Muscle of arm (tissue), 12 donors: ENCODE data around the gene NEURL1B. TPM values are rescaled to one million over a fixed set of nuclear protein-coding genes. Genes with fewer than 3 reads are reported as not detected.
"Not testable (repeated sequence)": the region's sequence is repeated elsewhere in the genome, so short reads cannot be mapped to it uniquely, and the experiment has no call there.

Source experiments
- DNase-seq: peaks from one replicate; pipeline ENCODE4 v3.0.0-alpha.2; 2013
- polyA plus RNA-seq, 12 donors: library from polyadenylated mRNA; unstranded; fragments of 120-200 nt; gene quantifications; one replicate each; pipeline ENCODE4 v1.2.1, GENCODE V29; 2013; ENCODE audit not compliant: insufficient read length in 12 of 12

Gene NEURL1B
- polyA plus RNA-seq, 12 donors: 24.0 to 43.7 (median 35.4) TPM; not detected in 1

DNA sequence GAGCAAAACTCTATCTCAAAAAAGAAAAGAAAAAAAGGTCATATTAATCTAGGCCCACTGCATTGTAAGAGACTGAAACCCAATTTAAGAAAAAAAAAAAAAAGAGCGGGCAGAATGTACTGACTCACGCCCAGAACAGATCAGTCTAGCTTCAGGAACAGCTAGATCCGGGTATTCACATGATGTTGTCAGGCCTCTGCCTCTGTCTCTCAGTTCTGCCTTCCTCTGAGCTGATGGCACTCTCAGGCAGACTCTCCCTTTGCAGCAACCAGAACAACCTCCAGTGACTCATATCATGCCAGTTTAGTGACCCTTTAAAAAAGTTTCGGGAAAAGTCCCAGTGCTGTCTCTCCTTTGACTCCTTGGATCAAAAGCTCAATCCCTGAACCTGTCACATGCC lies 53.0 kb downstream of the NEURL1B start:
- no peak for DNase-seq

DNA sequence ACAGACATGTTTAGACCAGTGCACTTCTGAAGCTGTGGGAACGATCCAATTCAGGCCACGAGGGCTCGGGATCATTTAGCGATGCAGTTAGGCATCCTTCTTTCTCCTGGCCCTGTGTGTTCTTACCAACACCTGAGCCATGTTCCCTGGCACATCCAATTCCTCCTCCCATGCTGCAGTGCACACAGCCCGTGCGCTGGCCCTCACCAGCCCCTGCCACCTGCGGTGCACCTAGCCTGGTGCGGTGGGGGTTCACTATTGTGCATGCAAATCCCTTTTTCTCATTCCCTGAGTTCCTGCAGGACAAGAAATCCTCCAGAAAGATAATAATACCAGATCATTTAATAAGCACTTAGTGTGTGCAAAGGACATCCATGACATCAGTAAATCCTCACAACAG lies 53.5 kb downstream of the NEURL1B start:
- DNase-seq: no peak

DNA sequence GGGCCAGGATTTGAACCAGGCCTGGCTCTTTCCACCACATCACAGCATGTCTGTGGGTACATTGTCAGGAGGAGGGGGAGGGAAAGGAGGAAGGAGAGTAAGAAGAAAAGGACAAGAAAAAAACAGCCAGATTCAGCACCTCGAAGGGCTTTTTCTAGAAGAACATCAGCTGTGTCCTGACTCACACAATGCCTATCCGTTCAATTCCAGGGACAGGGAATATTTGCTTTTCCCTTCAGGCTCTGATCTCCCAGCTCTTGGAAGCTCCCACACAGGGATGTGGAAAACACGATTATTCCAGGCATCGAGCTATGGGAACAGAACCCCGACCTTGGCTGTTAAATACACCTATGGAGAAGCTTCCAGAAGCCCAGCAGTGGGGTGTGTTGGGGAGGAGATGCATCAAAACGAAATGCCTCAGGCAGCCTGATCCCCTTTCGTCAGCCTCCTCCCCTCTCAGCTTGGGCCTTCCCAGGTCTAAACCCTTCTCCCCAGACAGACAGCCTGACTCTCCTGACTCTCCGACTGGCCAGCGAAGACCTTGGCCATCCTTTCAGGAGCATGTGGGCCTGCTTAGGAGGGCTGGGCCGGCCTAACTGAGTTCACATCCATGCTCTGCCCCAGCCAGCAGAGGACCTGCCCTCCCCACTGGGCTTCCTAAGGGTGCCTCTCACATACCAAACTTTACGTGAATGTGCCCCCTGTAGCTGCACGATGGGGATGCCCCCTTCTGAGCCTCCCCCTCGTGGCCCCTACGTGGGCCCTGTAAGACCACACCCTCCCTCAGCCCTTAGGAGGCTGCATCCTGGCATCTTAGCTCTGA lies 54.4 kb downstream of the NEURL1B start:
- no peak for DNase-seq

DNA sequence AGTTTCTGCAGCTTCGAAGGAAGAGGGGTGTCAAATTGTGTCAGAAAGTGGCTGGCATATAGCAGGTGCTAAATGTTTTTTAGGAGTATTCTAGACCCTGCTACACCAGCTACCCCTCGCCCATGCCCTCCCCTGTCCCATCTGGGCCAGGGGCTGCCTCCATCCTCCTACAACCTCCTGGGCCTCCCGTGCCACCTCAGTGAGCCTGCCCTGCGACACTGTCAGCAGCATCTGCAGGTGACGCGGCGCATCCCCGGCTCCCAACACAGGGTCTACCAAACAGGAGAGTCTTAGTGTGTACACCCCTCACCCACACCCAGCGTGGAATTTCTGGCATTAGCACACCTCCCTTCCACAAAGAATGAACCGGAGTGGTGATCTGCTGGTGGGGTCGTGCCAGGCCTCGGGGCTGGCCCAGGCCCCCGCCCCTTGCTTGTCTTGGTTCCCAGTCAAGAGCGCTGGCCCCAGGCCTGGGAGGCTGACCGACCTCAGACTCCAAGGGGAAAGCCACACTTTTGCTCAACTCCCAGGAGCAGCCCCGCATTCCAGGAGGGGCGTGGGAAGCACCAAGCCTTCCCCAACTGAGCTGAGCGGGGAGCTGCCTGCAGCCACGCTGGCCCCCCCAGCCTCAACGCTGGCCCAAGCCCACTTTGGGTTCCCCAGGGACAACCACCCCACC lies 55.2 kb downstream of the NEURL1B start:
- no peak for DNase-seq

DNA sequence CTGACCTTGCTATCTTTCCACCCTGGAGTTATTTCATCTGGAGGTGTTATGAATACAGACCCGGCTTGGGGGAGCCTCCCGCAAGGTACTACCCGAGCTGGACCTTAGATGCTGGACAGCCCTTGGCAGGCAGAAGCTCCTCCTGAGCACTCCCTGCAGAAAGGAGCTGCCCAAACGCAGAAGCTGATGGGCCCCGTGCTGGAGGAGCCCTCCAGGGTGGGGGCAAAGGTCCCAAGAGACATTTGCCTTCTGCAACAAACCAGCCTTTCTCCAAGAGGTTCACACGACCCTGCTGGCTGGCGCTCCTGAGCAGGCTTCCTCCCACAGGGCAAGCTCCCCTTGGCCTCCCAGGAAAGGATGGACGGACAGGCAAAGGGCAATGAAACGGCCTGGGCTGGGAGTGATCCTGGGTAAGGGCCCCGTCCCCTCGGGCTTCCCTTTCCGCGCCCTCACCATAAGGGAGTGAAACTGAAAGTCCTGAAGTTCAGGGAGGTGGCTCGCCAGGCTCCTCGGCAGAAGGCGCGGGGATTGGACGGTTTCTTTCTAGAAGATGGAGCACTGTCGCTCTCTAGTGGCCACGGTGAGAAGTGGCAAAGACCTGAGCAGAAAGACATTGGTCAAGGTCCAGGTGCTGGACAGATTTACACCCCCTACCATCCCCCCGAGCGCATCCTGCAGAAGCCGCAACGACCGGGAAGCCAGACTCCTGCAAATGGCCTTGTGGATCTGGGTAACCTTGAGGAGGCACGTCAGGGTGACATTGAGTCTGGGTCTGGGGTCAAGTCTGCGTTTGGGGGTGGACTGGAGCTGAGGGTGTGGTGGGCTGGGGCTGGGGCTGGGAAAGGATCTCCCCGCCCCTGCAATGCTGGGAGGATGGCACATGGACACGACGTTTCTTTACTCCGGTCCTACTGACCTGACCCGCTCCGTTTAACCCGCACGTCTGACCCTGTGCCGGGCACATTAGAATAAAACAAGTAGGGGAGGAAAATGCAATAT lies 56.4 kb downstream of the NEURL1B start:
- DNase-seq: peak; percentile 92

DNA sequence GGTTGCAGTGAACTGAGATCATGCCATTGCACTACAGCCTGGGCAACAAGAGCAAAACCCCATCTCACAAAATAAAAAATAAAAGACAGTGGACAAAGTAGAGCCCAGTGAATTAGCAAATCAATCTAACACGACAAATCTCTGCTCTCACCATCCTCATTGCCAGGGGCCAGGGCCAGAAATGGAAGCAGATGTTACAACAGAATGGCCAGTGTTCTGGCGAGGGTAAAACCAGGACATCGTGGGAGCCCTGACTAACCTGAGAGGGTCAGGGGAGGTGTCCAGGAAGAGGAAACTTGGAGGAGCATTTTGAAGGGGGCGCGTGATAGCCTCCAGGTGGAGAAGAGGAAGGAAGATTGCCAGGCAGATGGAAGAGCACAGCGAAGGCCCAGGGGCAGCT lies 58.4 kb downstream of the NEURL1B start:
- no peak for DNase-seq

DNA sequence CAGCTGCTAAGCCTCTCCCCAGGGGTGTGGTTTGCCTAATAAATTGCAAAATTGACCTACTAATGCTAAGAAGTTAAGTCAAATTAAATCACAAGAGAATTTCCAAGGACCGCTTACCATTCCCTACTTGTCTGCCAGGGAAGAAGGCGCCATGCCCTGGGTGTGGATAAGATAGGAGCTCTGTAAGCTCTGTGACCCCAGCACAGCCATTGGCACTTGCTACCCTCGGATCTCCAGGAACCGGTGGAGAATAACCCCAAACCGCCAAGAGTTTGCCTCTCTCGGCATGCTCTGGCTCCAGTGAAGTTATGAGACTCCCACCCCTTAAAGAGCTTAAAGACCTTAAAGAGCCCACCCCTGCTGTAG lies 58.9 kb downstream of the NEURL1B start:
- DNase-seq: no peak

DNA sequence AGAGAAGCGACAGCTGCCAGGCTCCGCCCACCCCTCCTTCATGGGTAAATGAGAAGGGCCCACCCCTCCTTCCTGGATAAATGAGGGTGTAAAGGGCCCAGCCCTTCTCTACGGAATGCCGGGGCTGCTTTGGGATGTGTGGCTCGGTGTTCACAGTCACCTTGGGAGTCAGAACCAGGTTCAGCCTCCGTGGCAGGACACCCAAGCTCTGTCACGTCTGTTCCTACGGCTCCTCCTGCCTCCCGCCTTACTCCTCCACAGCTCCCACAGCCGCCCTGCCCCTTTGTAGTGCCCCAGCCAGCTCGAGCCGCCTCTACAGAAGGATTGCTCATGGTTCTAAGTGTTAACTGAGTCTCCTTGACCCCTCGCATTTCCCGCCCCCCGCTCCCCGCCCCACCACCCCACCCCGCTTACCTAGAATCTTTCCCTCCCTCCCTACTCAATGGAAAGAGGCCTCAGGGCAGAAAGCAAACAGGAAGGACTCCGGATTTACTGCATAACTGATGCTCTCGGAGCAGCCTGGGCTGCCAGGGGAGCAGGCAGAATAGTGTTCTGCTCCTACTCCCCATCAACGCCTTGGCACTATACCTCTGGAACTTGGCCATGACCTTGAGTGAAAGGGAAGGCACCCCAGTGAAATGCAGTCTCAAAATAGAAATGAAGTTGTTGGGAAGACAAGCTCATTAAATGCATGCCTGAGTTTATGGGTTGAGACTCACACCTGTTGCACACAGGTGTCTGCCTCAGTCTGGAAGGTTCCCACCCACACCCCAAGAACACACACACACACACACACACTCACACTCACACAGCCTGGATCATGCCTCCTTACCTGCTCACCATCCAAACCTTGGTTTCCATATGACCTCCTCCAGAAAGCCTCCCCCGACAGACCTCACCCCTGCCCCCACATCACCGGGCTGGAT lies 59.6 kb downstream of the NEURL1B start:
- DNase-seq: no peak

DNA sequence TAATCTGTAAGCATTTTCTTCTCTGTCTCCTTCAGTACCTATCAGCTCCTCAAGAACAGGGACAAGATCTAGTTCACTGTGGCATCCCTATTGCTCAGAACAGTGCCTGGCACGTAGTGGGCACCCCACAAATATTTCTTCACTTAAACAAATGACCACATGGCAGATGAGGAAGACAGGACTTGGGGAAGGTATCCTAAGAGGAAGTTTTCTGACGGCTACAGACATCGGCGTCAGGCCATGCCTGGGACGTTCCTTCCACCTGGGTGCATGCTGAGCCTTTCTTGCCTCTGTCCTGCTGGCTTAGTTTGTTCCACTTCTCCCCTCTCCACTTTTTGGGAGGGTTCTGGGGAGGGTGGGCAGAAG lies 60.2 kb downstream of the NEURL1B start:
- DNase-seq: no peak

DNA sequence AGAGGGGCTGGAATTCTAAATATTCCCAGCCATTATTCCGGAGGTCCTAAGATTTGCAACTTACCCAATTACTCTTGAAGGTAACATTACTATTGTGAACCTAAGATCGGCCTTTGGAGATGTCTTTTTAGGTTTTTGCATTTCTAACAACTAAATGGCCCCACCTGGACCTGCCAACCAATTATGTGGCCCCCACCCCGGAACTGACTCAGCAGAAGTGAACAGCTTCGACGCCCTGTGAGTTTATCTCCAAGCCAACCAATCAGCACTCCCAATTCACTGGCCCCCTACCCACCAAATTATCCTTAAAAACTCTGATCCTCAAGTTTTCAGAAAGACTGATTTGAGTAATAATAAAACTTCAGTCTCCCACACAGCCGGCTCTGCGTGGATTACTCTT lies 62.9 kb downstream of the NEURL1B start:
- no peak for DNase-seq

DNA sequence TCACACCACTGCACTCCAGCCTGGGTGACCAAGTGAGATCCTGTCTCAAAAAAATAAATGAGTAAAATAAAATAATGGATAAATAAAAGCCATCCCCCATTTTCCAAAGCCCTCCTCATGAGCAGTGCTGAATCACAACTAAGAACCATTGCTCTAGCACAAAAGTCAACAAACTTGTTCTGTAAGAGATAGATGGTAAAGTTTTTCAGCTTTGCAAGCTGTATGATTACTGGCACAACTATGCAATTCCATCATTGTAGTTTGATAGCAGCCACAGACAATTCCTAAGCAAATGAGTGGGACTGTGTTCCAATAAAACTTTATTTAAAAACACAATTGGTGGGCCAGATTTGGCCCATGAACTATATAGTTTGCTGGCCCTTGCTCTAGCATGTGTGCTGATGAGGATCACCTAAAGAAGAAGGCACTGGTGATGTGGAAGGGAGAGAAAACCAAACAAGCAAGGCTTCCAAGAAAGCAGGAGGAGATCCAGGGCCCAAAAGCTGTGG lies 64.6 kb downstream of the NEURL1B start:
- no peak for DNase-seq

DNA sequence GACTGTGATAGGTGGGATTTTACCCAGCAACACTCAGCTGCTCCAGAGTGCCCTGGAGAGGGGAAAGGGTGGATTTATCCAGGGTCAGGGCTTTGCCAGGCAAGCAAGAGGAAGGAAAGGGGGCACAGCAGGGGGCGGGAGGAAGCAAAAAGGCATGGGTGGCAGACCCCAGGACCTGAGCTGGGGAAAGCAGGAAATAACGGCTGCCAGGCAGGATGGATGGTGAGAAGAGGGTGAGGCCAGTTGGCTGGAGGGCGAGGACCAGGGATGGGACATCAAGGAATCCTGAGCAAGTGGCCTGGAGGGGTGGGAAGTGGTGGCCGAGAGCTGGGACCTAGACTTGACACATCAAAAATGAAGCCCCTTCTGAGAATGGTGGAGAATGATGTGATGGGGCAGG lies 65.7 kb downstream of the NEURL1B start:
- DNase-seq: no peak

DNA sequence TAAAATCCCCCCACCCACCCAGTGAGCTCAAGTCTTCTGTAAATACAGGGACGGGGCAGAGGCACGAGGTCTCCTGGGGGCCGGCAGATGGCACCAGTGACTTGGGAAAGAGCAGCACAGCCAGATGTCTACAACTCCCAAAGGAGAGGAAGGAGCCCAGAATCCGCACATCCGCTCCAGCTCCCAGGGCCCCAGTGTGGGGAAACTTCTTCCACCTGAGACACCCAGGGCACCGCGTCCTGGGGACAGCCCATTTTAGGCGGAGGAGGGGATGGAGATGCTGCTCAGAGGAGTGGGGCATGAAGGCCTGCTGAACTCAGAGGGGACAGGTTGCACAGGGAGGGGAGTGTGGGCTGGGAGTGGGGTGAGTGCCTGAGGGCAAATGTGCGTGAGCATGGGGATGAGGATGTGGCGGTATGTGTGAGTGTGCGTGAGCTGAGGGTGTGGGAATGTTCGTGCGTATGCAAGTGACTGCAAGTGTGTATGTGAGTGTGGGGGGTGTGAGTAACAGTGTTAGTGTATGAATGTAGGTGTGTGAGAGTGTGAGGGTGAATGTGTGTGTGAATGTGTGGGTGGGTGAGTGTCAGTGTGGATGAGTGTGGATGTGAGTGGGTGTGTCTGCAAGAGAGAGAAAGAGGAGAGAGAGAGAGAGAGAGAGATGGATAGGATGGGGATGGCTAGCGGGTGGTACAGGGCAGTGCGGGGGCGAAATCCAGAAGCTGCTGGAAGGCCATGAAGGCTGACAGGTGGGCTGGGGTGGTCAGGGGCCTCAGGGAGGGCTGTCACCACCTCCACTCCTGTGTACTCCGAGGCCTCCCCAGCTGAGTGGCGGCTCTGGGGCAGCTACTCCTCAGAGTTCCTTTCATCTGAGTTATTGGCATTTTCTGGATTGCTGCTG lies 66.5 kb downstream of the NEURL1B start:
- DNase-seq: no peak

DNA sequence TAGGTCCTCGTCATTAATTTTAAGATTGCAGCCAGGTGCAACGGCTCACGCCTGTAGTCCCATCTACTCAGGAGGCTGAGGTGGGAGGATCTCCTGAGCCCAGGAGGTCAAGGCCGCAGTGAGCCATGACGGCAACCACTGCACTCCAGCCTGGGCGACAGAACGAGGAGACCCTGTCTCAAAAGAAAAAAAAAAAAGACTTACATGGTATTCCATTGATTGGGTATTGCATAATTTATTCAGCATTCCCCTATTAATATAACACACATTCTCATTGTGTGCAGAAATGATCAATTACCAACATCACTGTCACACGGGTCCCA lies 67.1 kb downstream of the NEURL1B start:
- DNase-seq: no peak

DNA sequence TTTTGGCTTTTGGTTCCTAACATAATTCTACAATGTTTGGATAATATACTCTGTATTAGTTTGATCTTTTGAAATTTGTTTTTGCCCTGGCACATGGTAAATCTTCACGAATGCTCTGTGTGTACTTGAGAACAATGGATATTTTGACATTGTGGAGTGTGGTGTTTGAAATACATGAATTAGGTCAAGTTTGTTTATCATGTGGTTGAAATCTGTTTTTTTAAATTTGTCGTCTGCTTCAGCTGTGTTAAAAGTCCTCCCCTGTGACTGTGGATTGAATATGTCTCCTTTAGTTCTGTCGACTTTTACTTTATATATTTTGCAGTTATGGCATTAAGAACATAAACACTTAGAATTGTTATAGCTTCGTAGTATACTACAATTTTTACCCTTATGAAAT lies 69.6 kb downstream of the NEURL1B start:
- DNase-seq: no peak

DNA sequence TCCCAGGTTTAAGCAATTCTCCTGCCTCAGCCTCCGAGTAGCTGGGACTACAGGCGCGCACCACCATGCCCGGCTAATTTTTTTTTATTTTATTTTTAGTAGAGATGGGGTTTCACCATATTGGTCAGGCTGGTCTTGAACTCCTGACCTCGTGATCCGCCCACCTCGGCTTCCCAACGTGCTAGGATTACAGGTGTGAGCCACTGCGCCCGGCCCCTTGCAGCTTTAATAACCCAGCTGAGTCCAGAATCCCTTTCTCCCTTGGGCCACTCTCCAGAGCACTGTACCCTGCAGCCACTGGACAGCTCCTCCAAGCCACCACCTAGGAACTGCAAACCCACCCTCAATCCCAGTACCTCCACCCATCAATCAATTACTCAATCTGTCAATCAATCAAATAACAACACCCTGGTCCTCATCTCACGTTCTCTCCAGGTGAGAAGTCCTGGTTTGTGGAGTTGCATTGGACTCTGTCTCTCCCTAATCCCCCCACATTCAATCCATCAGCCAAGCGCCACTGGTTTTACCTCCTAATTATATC lies 70.3 kb downstream of the NEURL1B start:
- DNase-seq: not testable (repeated sequence)

DNA sequence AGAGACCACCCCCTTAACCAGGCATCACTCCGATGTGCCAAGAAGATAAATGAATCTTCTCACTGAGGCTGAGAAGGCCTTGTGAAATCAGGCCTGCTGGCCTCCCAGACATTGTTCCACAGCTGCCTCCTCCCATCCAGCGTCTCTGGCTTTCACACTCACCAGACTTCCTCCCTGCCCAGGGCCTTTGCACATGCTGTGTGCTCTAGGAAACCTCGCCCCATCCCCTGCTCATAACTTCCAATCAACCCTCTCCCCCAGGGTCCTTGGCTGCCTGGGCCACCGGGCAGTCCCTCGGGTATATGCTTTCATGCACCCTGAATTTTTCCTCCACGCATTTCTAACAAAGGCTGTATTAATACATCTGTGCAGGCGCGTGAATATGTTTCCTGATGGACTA lies 71.5 kb downstream of the NEURL1B start:
- no peak for DNase-seq

DNA sequence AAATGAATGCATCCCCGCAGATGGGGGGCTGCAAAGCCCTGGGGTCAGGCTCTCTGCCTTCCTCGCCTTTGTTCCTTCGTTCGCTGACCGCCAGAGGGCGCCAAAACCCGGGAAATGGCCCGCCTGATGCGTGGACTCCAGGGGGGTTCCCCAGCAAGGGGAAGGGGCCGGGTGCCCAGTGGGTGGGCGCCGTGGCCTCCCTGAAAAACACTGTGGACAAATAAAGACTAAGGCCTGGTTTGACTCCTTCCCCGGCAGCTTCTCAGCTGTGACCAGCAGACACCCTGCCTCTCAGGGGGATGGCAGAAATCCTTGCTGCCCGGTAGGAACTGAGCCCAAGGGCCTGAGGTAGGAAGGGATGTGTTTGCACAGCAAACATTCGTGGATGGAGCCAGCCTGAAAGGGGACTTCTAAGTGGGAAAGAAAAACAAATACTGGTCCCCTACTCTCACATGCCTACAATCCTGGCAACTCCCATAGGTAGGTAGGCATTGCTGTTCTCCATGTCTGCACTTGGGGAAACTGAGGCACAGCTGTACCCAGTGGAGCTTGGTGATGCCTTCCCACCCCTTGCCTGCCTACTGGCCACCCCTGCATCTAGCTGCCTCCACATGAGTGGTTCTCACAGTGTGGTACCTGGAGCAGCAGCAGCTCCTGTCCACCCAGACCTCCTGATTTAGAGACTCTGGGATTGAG lies 72.2 kb downstream of the NEURL1B start:
- DNase-seq: no peak

DNA sequence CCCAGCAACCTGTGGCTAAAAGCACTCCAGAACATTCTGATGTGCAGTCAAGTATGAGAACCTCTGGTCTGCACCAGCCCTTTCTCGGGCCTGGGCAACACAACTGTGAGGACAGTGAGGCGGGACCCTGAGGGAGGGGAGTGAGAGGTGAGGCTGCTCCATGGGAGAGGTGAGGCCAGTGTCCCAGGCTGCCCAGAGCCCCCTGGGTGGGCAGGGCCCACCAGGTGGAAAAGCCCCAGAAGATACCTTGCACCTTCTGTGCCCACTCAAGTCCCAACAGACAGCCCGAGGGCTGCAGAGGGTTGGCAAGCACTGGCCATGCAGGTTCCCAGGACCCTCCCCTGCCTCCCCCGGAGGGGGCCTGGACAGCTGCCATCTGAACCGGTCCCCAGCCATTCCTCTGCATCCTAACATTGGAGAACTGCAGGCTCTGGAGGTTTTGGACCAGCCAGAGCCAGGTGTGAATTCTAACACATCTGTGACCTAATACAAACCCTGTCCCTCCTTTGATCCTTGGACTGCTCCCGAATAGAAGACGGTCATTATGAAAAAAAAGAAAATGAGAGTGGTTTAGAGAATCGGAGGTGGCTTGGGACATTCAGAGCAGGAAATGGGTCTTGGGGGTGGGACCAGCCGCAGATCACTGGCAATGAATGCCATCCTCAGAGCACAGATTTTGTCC lies 72.9 kb downstream of the NEURL1B start:
- DNase-seq: no peak
